Measurements from ENCODE around the gene CSNK1E.

Gene CSNK1E

DNA sequence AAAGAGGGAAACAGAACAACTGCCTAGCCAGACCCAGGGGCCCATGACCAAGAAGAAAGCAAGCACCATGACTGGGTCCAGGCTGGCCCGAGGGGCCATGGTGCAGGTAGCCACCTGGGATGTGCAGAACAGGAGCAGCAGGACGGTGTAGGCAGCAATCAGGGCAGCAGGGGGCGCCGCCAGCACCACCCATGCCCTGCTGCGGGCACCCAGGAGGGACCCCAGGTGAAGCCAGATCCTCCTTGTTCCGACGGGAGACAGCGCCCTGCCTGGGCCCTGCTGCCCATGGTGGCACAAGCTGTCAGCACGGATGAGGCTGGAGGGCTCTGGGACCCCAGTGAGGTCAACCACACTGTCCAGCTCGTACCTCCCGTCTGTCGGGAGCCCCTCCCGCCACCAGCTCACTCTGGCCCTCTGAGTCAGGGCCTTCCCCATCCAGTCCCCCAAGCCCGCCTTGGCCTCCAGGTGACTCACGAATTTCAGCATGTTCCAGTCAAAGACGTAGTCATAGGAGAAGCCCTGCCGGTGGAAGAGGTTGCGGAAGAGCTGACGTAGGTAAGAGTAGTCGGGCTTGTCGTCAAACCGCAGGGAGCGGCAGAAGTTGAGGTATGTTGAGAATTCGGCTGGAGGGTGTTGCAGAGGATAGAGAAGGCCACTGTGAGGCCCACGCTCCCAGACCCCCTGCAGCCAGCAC is 18.8 kb downstream of the CSNK1E start:
- Histone ChIP-seq H3K36me3 (replicated peaks) (peaks cover 94% of the 10 kb centered on the region), H3K27me3 (replicated peaks) (no peaks in the 10 kb centered on the region), H3K4me3 (ENCODE audit: low read depth, low read length) (no peak overlapping the region), H3K27ac (peak overlapping the region; percentile 94)
- peak; percentile 97 for DNase-seq
- in situ Hi-C loops (cut with HindIII; ENCODE audit: low pct_ligation_motif_present, low sequenced_read_pairs), result no loop called here
- TF ChIP-seq, protein P1, sequence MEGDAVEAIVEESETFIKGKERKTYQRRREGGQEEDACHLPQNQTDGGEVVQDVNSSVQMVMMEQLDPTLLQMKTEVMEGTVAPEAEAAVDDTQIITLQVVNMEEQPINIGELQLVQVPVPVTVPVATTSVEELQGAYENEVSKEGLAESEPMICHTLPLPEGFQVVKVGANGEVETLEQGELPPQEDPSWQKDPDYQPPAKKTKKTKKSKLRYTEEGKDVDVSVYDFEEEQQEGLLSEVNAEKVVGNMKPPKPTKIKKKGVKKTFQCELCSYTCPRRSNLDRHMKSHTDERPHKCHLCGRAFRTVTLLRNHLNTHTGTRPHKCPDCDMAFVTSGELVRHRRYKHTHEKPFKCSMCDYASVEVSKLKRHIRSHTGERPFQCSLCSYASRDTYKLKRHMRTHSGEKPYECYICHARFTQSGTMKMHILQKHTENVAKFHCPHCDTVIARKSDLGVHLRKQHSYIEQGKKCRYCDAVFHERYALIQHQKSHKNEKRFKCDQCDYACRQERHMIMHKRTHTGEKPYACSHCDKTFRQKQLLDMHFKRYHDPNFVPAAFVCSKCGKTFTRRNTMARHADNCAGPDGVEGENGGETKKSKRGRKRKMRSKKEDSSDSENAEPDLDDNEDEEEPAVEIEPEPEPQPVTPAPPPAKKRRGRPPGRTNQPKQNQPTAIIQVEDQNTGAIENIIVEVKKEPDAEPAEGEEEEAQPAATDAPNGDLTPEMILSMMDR (IDR thresholded peaks at IDR 0.05; ENCODE audit: low read depth, low read length, missing control alignments), result peak; percentile 85

DNA sequence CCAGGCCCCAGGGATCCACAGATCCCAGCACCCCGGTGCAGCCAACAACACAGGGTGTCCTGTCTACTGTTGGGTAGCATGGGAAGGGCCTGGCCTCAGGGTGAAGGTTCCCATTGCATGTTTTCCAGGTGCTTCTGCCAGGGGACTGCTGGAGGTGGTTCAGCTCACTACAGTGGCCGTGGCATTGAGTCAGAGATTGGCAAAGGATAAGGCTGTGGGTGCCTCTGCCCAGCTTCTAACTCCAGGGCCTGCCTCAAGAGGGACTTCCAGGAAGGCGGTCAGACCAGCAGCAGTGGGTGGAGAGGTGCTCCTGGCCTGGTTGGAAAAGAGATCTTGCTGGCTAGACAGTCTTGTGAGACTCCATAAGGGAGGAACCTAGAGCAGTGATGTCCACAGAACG is 20.9 kb downstream of the CSNK1E start:
- H3K36me3 ChIP-seq (replicated peaks), result peaks cover 90% of the 10 kb centered on the region
- DNase-seq, result no peak
- H3K27ac ChIP-seq, result peak overlapping the region; percentile 3
- H3K27me3 ChIP-seq (replicated peaks), result no peaks in the 10 kb centered on the region
- TF ChIP-seq, protein P1 (IDR thresholded peaks at IDR 0.05; ENCODE audit: low read depth, low read length, missing control alignments), result no peak
- in situ Hi-C loops (cut with HindIII; ENCODE audit: low pct_ligation_motif_present, low sequenced_read_pairs), result no loop called here
- H3K4me3 ChIP-seq (ENCODE audit: low read depth, low read length), result no peak overlapping the region

- no peak overlapping the region for H3K4me3 ChIP-seq (ENCODE audit: low read depth, low read length)
- in situ Hi-C loops (cut with HindIII; ENCODE audit: low pct_ligation_motif_present, low sequenced_read_pairs), result no loop called here
- peaks cover 92% of the 10 kb centered on the region for H3K36me3 ChIP-seq (replicated peaks)
- no peaks in the 10 kb centered on the region for H3K27me3 ChIP-seq (replicated peaks)
- TF ChIP-seq, protein P1 (IDR thresholded peaks at IDR 0.05; ENCODE audit: low read depth, low read length, missing control alignments), result no peak
- H3K27ac ChIP-seq, result peak overlapping the region; percentile 3
- no peak for DNase-seq
These were observed 21.4 kb downstream of the CSNK1E start for GRCh38 chr22:38295863-38296262.

- in situ Hi-C loops (cut with HindIII; ENCODE audit: low pct_ligation_motif_present, low sequenced_read_pairs), result no loop called here
These were observed 21.9 kb downstream of the CSNK1E start for GRCh38 chr22:38295339-38295738.

GRCh38 chr22:38294193-38294592 is 23.0 kb downstream of the CSNK1E start:
- in situ Hi-C loops (cut with HindIII; ENCODE audit: low pct_ligation_motif_present, low sequenced_read_pairs), result no loop called here

More at GRCh38 chr22:38295339-38295738, 21.9 kb downstream of the CSNK1E start:
- TF ChIP-seq, protein P1 (IDR thresholded peaks at IDR 0.05; ENCODE audit: low read depth, low read length, missing control alignments), result no peak
- DNase-seq, result no peak
- Histone ChIP-seq H3K27me3 (replicated peaks) (no peaks in the 10 kb centered on the region), H3K27ac (no peak overlapping the region), H3K4me3 (ENCODE audit: low read depth, low read length) (no peak overlapping the region), H3K36me3 (replicated peaks) (peaks cover 89% of the 10 kb centered on the region)

More at GRCh38 chr22:38294193-38294592, 23.0 kb downstream of the CSNK1E start:
- H3K27me3 ChIP-seq (replicated peaks), result no peaks in the 10 kb centered on the region
- H3K27ac ChIP-seq, result no peak overlapping the region
- DNase-seq, result no peak
- H3K36me3 ChIP-seq (replicated peaks), result peaks cover 85% of the 10 kb centered on the region
- TF ChIP-seq, protein P1 (IDR thresholded peaks at IDR 0.05; ENCODE audit: low read depth, low read length, missing control alignments), result no peak
- no peak overlapping the region for H3K4me3 ChIP-seq (ENCODE audit: low read depth, low read length)

Measured in brain microvascular endothelial cell (primary cell).